Measurements from ENCODE around the gene ZDHHC7. TPM values are rescaled to one million over a fixed set of nuclear protein-coding genes. Genes with fewer than 3 reads are reported as not detected.

ZDHHC7 gene
- total RNA-seq, 1 donor from 2014 or later: 35.1 TPM

Other genes starting within 250 kb of the ZDHHC7 start
- 23.5 TPM for gene CRISPLD2, start 191.6 kb downstream of the ZDHHC7 start, total RNA-seq
- gene KIAA0513, start 16.3 kb upstream of the ZDHHC7 start, total RNA-seq: 10.4 TPM
- gene CIBAR2, start 100.9 kb upstream of the ZDHHC7 start, total RNA-seq: not detected

Measured in Right ventricle myocardium superior (tissue), 1 donor.